HG02938 (cell line): Measurements from ENCODE around the gene VAMP2.
A peak's percentile ranks its signal among the peaks of the same experiment; 100 is the strongest.

Experiments used
- ATAC-seq: cut with Tn5 transposase; IDR thresholded peaks from one replicate; pipeline ENCODE4 v1.9.1; 2021; ENCODE audit warnings: mild to moderate bottlenecking, moderate library complexity; ENCODE audit not compliant: unreplicated experiment

VAMP2 gene, protein sequence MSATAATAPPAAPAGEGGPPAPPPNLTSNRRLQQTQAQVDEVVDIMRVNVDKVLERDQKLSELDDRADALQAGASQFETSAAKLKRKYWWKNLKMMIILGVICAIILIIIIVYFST

DNA sequence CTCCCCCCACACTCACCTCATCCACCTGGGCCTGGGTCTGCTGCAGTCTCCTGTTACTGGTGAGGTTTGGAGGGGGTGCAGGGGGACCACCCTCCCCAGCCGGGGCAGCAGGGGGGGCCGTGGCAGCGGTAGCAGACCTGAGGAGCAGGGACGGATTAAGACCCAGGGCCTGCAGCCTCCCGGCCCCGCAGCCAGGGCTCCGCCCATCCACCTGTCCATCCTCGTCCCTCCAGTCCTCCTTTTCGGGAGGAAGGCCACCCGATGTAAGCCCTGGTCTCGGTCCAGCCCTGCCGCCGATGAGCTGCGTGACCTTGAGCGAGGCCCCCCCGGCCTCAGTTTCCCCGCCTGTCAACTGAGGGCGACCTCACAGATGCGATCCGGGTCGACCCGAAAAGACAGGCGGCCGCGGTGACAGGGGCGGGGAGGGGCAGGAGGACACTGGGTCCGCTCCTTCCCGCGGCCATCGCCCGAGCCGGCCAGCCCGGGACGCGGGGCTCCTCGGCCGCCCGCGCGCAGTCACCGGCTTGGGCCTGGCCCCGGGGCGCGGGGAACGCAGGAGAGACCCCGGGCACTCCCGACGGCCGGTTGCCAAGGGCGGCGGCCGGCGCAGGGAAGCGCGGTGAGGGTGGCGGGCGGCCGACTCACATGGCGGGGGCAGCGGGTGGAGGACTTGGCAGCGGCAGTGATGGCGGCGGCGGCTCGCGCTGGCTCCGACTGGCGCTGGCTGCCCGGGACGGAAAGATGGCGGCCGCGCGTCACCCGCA is at the start of gene VAMP2:
Gene VAMP2 (minus strand): TSS at position 716 of the 764 bp plus-strand sequence. CDS start 69 bp downstream, at position 647.
- ATAC-seq, result no peak

DNA sequence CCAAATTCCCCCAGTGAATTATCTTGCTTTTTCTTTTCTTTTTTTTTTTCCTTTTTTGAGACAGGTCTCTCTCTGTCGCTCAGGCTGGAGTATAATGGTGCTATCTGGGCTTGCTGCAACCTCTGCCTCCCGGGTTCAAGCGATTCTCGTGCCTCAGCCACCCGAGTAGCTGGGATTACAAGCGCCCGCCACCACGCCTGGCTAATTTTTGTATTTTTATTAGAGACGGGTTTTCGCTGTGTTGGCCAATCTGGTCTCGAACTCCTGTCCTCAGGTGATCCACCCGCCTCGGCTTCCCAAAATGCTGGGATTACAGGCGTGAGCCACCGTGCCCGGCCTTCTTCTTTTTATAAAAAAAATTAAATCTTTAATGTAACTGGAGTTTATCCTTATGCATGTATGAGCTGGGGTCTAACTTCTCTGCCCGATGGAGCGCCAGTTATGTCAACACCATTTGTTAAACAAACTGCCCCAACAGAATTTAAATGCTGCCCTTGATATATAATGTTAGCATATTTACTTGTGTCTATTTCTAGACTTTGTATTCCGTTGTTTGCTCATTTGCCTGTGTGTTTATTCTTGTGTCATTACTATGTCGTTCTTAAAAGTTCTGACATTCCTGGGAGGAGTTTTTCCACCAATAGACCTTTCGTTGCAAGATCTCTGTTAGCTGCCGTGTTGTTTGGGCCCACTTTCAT is 48.2 kb upstream of the VAMP2 start:
- peak; percentile 28 for ATAC-seq

DNA sequence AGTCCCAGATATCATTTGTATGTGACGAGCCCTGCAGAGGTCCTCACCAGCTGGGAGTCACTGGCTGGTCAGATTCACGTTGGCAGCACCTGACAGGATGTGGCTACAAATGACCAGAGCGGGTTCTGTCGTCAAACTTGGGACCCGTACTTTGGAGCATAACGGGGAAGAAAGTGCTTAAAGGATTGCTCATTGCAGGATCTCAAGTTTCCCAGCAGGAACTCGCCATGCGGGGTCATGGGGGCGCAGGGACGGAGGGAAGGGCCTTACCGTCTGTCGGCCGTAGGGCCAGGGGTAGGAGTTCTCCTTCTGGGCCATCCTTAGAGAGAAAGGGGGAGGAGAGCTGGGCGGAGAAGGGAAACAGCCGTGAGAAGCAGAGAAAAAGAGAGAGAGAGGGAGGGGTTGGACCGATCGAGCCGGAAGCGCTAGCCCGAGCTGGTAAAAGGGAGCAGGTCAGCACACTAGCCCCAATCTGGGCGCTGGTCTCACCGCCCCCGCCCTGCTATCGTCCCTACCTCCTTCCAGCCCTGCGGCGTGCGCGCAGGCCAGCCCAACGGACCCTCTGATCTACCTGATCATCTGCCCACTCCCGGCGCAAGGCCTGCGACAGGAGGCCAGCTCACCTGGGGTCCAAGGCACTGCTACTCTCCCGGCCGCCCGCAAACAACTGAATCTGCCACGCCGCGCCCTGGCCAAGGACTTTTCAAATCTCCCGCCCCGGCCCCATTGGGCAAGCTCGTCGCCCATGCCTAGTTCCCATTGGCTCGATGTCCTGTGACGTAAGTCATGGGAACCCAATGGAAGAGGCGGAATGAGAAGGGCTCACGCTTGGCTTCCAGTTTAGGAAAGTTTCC is 47.4 kb upstream of the VAMP2 start, which contains the start of gene AURKB:
Gene AURKB (minus strand): TSS at position 669 of the 854 bp plus-strand sequence. CDS start 351 bp downstream, at position 318.
- ATAC-seq, result peak; percentile 77

DNA sequence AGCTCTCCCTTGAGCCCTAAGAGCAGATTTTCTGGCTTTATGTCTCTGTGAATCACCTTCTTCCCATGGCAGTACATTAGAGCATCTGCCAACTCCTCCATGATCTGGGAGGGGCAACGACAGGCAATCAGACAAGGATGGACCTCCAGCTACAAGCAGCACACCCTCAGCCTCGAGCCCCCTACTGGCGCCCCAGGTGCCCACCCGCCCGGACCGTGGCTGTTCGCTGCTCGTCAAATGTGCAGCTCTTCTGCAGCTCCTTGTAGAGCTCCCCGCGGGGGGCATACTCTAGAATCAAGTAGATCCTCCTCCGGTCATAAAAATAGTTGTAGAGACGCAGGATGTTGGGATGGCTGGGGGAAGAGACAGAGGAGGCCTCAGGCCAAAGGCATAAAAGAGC is 43.8 kb upstream of the VAMP2 start:
- no peak for ATAC-seq

DNA sequence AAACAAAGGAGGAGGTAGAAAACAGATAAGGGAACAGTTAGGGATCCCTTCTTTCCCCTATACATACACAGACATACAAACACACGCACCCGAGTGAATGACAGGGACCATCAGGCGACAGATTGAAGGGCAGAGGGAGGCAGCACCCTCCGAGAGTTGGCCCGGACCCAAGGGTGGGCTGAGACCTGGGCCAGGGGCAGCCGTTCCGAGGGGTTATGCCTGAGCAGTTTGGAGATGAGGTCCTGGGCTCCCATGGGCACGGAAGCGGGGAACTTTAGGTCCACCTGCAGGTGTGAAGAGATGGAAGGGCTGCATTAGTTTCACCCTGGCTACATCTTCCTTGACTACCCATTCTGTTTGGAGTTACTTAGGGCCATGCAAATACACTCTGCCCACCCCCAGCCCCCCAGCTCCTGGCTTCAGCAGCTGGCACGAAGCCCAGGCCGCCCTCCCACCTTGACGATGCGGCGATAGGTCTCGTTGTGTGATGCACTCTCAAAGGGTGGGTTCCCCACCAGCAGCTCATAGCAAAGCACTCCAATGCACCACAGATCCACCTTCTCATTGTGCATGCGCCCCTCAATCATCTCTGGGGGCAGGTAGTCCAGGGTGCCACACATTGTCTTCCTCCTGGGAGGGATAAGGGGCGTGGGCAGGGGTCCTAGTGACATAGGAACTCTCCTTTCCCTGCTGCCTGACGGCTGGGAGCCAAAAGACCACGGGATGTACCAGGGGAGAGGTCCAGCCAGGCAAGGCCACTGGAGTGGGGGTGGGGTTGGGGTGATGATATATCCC is 42.2 kb upstream of the VAMP2 start:
- no peak for ATAC-seq

DNA sequence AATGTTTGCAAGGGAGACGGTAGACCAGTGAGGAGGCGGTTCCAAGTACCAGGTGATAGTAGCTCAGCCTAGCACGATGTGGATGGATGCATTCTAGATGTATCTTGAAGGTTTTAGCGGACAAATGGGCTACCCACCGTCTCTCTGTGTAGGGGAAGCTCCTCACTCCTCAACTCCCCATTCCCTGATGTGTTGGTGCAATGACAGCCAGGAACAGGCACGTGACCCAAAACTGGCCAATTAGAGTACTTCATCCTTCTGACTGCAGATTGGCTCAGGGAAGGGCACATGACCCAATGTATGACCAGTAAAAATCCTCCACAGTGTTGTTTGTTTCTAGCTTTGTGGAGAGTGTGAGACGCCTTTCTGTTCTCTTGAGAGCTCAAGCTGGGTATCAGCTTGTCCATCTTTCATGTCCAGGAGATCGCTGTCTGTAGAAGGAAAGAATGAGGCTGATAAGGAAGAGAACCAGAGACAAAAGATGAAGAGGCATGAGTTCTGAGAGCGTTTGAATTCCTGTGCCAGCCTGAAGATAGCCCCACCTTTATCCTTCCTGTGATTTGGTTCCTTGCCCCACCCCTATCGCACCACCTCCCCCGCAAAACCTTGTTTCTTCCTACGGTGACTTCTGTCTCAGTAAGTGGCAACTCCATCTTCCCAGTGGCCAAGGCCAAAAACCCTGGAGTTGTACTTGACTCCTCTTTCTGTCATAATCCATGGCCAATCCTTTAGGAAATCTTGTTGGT is 29.5 kb upstream of the VAMP2 start:
- no peak for ATAC-seq

DNA sequence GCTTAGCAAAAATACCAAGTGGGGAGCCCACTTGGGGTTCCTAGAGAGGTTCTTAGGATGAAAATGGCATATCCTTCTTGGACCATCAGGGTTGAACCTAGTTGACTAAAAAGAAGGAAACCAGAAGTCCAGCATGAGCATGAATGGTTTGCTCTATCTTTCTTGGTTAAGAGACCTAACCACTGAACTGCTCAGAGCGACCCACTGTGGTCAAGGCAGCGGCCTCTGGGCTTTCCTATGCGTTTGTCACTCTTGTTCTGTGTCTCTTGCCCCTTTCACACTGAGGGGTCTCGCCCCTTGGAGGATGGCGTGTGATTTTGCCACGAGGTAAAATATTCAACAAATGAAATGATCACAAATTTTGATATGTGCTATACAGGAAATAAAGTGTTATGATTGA is 27.8 kb upstream of the VAMP2 start:
- no peak for ATAC-seq

DNA sequence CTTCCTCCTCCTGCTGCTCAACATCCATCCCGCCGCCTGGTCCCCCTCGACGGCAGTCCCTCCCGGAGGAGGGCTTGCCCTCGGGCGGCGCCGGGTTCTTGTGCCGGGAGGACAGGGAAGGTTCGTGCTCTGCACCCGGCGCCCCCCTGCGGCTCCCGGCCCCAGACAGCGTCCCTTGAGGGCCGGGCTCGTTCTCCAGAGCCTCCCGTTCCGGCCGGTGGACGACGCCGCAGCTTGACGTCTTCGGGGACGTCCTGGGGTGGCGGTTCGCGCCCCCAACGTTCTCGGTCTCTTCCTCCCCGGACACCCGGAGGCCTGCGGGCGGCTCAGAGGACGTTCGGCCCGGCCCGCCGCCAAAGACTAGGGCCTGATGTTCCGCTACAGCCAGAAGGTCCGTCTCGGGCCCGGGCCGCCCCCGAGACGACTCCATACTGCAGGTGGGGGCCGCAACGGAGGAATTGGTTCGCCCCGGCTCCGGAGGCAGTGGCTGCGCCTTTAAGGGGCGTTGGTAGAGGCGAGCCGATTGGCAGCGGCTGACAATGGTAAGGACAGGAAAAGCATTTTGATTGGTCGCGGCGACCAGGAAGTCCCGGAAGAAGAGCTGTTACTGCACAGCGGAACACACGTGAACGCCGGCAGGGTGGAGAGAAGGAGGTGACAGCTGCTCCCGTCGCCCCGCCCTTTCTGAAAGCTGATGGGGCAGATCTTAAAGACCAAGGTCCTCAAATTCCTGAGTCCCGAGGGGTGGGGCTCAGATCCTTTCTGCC is 27.1 kb upstream of the VAMP2 start, which contains the start of gene BORCS6:
Gene BORCS6 (minus strand): TSS at position 470 of the 767 bp plus-strand sequence. CDS start 40 bp downstream, at position 430.
- ATAC-seq, result peak; percentile 48

DNA sequence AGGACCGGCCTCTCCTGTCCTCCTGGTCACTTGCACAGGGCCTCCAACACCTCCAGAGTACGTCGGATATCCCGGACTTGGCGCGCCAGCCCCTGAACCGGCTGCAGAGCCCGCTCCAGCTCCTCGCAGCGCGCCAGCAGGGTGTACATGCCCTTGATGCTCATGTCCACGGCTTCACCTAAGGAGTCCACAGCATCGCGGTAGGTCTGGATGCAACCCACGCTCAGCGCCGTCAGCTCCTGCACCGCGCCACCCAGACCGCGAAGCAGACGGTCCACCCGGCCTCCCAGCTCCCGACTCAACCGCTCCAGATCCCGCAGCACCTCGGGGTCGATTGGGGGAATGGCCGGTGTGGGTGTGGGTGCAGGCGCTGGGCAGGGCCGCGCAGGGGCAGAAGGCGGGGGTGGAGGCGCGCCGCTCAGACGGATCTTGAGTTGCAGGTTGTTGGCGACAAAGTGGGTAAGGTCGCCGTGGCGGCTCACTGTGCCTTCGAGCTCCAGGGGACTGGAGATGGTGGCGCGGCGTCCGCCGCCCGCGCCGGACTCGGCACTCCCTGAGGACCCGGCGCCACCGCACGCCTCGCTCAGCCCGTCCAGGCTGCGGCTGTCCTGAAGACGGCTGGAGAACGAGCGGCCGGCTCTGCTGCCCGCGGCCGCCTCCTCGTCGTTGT is 26.4 kb upstream of the VAMP2 start:
- no peak for ATAC-seq

DNA sequence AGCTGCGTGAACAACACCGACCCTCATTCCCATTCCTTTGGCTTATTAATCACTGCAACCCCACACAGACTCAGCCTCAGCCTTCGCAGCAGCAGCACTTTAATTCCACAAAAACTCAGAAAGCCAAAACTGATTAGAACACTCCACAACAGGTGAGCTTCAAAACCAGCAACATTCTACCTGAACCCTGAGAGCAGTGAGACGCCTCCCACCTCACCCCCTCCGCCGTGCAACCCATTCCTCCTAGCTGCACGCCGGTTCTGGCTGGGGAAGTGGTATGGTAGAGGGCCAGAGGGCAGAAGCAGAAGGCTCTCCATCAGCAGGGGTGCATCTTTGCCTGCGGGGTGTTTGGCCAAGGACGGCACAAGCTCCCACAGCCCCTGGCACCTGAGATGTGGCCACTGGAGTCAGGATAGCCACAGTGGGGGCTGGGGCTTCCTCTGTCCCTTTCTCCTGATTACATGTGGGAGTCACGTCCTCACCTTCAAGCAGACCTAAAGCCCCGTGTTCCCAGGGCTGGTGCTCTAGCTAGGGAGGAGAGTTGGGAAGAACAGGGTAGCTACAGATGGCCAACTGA is 25.6 kb upstream of the VAMP2 start:
- no peak for ATAC-seq

DNA sequence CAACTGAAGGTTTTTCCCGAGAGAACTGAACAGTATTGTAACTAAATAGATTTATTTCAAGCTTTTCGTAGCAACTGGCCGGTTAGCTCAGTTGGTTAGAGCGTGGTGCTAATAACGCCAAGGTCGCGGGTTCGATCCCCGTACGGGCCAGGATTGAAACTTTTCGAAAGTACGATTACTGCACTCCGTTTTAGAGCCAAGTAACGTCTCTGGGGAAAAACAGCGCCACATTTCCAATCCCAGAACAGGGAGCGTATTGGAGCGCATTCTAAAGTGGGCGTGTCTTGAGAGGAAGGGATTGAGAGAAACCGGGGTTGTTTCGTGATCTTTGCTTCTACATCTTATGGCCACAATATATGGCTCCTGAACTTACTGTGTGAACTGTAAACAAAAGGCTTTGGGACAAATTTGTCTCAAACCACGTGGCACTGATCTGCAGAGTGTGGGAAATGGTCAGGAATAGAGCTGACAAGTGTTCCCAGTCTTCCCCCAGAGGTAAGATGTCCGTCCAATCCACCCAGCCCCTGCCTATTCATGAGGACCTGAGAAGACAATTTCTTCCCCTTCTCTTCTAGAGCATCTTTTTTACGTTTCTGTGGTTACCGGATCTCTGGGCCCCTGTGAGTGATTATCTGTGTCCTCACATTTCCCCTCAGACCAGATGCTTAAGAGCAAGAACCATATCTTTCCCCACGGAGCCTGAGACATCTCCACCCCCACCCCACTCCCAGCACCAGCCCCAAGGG is 24.9 kb upstream of the VAMP2 start:
- peak; percentile 20 for ATAC-seq

DNA sequence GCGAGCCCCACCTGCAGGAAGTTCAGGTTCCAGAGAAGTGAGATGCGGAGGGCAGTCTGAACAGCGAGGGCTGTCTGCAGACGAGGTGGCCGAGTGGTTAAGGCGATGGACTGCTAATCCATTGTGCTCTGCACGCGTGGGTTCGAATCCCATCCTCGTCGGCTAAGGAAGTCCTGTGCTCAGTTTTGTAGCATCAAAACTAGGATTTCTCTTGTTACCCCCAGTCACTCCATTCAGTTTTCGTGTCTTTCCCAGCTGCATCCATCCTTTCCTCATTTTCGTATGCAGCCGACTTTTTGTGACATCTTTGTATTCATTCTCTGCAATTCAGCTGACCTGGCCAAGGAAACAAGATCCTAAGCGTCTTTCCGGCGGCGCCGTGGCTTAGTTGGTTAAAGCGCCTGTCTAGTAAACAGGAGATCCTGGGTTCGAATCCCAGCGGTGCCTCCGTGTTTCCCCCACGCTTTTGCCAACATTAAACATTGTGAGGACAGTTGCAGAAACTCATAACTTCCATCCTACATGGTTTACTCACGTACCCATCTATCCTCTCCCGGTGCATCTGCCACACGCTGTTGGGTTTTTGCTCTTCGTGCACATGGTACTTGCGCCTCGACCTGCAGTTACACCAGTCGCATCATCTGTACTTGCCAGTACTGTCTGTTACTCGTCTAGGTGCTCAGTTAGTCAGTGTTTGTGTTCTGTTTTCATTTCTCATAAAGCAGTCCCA is 24.2 kb upstream of the VAMP2 start:
- peak; percentile 30 for ATAC-seq

DNA sequence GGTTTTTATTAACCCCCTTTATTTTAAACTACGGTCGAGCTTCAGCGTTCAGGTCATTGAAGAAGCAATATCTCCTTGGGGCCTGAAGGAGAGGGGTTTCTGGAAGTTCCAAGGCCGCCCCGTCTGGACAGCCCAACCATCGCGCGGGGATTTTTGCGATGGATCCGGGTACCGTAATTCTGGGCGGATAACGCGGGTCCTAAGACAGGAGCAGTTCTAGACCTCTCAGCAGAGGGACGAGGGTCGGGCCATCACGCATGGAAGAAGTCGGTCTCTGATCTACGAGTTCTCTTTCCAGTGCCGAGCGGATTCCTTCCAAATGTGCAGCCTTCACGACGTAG is 23.7 kb upstream of the VAMP2 start:
- ATAC-seq, result no peak

DNA sequence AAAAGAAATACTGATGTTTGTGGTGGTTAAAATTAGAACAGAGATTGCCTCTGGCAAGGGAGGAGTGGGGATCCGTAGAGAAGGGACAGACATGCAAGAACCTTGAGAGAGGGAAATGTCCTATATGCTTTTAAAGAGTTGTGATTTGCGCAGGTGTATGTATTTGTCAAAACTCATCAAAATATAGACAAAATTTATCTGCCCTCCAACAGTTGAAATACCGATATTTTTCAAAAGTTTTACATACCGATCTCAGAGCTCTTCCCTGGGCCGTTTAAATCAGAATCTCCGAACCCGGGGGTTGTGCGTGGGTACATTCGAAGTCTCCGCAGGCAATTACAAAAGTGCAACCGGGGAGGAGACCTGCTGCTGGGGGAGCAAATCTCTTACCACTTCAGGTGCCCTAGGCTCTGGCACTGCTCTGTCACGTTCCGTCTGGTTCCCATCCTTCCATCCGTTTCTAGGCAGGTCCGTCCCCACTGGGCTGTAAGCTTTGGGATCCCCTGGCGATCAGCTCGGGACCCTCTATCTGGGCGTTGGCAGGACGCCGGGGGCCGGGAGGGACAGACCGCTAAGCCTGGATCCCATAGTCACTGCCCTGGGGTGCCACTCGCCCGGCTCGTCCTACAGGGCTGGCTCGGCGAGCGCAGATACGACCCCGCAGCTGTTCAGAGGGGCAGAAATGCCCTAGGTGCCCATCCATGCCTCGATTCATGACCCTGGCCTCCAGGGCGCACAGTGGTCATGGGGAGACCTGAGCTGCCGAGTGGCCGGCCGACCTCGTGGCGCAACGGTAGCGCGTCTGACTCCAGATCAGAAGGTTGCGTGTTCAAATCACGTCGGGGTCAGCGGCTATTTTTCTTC is 23.1 kb upstream of the VAMP2 start:
- peak; percentile 14 for ATAC-seq

DNA sequence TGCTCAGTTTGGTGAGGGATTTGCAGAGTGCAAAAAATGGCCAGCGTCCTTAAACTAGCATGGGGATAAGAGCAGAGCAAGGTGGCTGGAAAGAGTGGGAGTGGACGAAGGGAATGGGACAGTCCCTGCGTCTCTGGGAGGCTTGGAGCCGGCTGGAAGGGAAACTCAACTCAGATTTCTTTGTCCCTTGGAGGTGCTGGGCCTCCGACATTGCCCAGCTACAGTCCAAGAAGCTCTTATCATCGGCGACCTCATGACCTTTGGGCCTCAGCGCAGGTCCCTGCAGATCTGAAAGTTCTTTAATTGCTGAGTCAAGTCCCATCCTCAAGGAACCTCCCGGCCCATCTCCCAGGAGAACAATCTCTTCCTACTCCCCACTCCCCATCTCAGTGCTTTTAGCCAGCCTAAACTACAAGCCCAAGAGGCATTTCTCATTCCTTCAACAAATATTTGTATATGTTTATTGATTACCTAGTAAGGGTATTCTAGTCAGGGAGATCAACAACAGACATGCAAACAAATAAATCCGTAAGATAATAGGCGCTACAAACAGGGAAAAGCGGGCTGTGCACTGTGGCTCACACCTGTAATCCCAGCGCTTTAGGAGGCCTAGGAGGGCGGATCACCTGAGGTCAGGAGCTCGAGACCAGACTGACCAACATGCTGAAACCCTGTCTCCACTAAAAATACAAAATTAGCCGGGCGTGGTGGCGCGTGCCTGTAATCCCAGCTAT is 14.4 kb upstream of the VAMP2 start:
- no peak for ATAC-seq
